T-cell (primary cell): ENCODE data around the gene UBAC2. TPM values are rescaled to one million over a fixed set of nuclear protein-coding genes. Genes with fewer than 3 reads are reported as not detected.
"Not testable (repeated sequence)": the region's sequence is repeated elsewhere in the genome, so short reads cannot be mapped to it uniquely, and the experiment has no call there.

Experiments used
- ATAC-seq, 4 experiments: fragments of 200-7000 bp in 3 of 4; fragments of 150-1000 bp in 1 of 4; cut with Tn5 transposase; replicated peaks in 1 of 4; 1 replicate in 3 of 4; 2 replicates in 1 of 4; pipeline ENCODE4 v1.10.0; 2021; ENCODE audit warnings: moderate library complexity in 3 of 4, mild to moderate bottlenecking in 2 of 4, moderate number of reproducible peaks in 1 of 4
- CTCF ChIA-PET, 2 donors: fragments of 300-600 bp; sonication (Branson Sonifier 250); formaldehyde crosslinking; loops; one replicate each; lab custom pipeline; 2022; ENCODE audit warnings: antibody characterized with exemption in 2 of 2; lab: Charles Lee
- POLR2A ChIA-PET, 2 donors: fragments of 300-600 bp; sonication (Branson Sonifier 250); formaldehyde crosslinking; loops; one replicate each; lab custom pipeline; 2022; ENCODE audit warnings: antibody characterized with exemption in 2 of 2; lab: Charles Lee
- DNase-seq, 35 experiments: peaks; one replicate each; pipeline versions ENCODE4 v3.0.0 to v3.0.0-alpha.2; 2013 to 2023
- H3K27ac ChIP-seq: one replicate; pipeline ENCODE4 v1.5.1; 2013; ENCODE audit warnings: low read length
- H3K27me3 ChIP-seq, 2 experiments: replicated peaks in 1 of 2; 1 replicate in 1 of 2; 2 replicates in 1 of 2; pipeline versions ENCODE4 v1.6.1 to v1.7.0; 2013; ENCODE audit warnings: low read length in 1 of 2, mixed read lengths in 1 of 2; ENCODE audit not compliant: control insufficient read depth in 2 of 2, insufficient read depth in 2 of 2; ENCODE audit errors: extremely low read depth in 1 of 2
- H3K36me3 ChIP-seq, 2 donors: 1 replicate in 1 of 2; 2 replicates in 1 of 2; pipeline versions ENCODE4 v1.6.1 to v1.7.0; 2013; ENCODE audit warnings: low read length in 1 of 2; ENCODE audit not compliant: control insufficient read depth in 2 of 2, insufficient read depth in 1 of 2; ENCODE audit errors: extremely low read depth in 1 of 2
- H3K4me1 ChIP-seq, 2 experiments: 1 replicate in 1 of 2; 2 replicates in 1 of 2; pipeline versions ENCODE4 v1.6.1 to v1.7.0; 2013; ENCODE audit warnings: low read length in 2 of 2, mixed read lengths in 1 of 2; ENCODE audit not compliant: insufficient read depth in 2 of 2, control insufficient read depth in 1 of 2; ENCODE audit errors: extremely low read depth in 1 of 2
- H3K4me3 ChIP-seq, 2 donors: 1 replicate in 1 of 2; 2 replicates in 1 of 2; pipeline versions ENCODE4 v1.5.1 to v1.7.0; 2013; ENCODE audit warnings: mild to moderate bottlenecking in 2 of 2, low read length in 1 of 2, moderate library complexity in 1 of 2; ENCODE audit not compliant: control insufficient read depth in 1 of 2; ENCODE audit errors: extremely low read depth in 1 of 2
- H3K9me3 ChIP-seq: 2 replicates; pipeline ENCODE4 v1.7.0; 2013
- H3K27ac Mint-ChIP-seq, 2 donors: one replicate each; pipeline ENCODE4 v1.8.0; 2020 to 2021; ENCODE audit warnings: mild to moderate bottlenecking in 2 of 2, mixed read lengths in 2 of 2
- H3K27me3 Mint-ChIP-seq, 2 donors: one replicate each; pipeline ENCODE4 v1.8.0; 2021 to 2022; ENCODE audit warnings: mixed read lengths in 2 of 2
- H3K36me3 Mint-ChIP-seq: one replicate; pipeline ENCODE4 v1.8.0; 2021; ENCODE audit warnings: mixed read lengths
- H3K4me1 Mint-ChIP-seq, 3 donors: one replicate each; pipeline ENCODE4 v1.8.0; 2020 to 2022; ENCODE audit warnings: mixed read lengths in 3 of 3, mild to moderate bottlenecking in 1 of 3
- H3K4me3 Mint-ChIP-seq, 3 donors: one replicate each; pipeline ENCODE4 v1.8.0; 2020 to 2022; ENCODE audit warnings: mild to moderate bottlenecking in 3 of 3, mixed read lengths in 3 of 3, moderate library complexity in 3 of 3
- H3K9me3 Mint-ChIP-seq, 3 donors: one replicate each; pipeline ENCODE4 v1.8.0; 2020 to 2022; ENCODE audit warnings: mixed read lengths in 3 of 3
- WGBS: methylation state at CpG from one replicate; pipeline ENCODE4 v1.1.5; 2013; ENCODE audit warnings: missing lambda C conversion rate; ENCODE audit not compliant: insufficient coverage; 5-methylcytosine and 5-hydroxymethylcytosine counted together
- total RNA-seq, 35 experiments: library from RNA in 6 of 35; stranded (reverse) in 6 of 35; fragments of 120-200 nt in 1 of 35; gene quantifications; one replicate each; pipeline versions ENCODE4 v1.2.1 to v1.2.4 and lab custom pipeline; 2013 to 2026

UBAC2 gene
- total RNA-seq, 5 donors from 2014 or later (not counting 1 experiment from before 2014, with no cell fraction given), result 83.3 to 99.3 (median 84.9) TPM

DNA sequence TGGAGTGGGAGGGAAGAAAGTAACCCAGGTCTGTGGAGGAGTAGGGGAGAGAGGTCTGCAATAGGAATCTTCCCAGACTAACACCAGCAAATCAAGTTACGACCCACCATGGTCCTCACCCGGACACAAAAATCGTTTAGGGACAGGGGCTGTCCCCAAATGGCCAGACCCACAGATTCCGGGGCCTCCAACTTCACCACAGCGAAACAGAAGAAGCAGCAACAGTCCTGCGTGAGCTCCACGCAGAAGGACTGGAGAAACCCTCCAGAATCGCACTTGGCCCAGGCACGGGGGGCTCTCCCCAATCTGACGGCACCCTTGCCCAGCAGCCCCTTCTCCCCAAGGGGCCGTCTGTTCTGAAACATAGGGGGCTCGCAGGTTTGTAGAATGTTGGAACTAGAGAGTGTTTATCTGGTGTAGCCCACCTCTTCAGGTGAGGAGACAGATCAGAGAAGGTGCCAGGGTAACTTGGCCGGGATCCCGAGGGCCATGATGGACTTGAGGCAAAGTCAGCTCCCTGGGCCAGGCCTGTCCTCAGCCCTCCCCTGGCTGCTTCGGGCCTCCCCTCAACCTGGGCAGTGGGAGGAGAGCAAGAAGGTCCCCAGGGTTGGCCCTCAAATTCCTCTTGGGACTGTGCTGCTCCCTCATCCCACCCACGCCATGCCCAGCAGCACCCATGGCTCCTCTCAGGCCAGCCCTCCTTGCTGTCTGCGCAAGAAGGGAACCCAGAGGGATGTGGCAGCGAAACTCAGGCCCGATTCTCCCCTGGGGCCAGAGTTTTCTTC, 189.1 kb downstream of the UBAC2 start:
- Mint-ChIP-seq H3K4me1 (peaks cover 53 to 55% (median 55%) of the 10 kb centered on the region in 3 donors), H3K4me3 (no peak overlapping the region)
- ATAC-seq, result no peak

DNA sequence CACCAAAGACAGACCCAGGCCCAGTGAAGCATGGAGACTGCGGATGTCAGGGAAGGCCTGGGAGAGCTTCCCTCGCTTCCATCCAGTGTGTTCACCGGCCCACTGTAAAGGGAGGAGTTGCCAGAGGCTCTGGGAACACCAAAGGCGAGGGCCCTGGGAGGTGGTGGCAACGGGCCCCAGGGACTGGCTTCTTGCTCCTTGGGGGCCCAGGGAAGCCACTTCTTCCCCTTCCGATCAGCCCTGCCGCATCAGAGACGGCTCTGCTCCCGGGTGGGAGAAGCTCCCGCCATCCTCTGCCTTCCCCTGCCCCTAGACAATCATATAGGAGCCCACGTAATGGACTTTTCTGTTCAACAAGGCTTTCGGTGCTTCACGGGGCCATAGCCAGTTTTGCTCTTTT, 189.9 kb downstream of the UBAC2 start:
- POLR2A ChIA-PET, result no interaction called here
- Histone ChIP-seq H3K4me3 (no peak overlapping the region), H3K36me3 (peaks cover 4 to 11% of the 10 kb centered on the region in 2 donors), H3K9me3 (no peaks in the 10 kb centered on the region), H3K27me3 (no peaks in the 10 kb centered on the region), H3K4me1 (peaks cover 25 to 44% of the 10 kb centered on the region in 2 experiments), H3K27ac (no peak overlapping the region)
- 98% methylated on average over 13 of the region's 13 CpGs for WGBS
- ATAC-seq, result no peak
- no peak for DNase-seq
- H3K27ac Mint-ChIP-seq, result peak overlapping the region in 1 of 2 donors; percentile 73
- H3K4me3 Mint-ChIP-seq, result no peak overlapping the region
- H3K4me1 Mint-ChIP-seq, result peaks cover 45 to 54% (median 48%) of the 10 kb centered on the region in 3 donors
- CTCF ChIA-PET, result no interaction called here
- peaks cover 20% of the 10 kb centered on the region for H3K36me3 Mint-ChIP-seq
- no peaks in the 10 kb centered on the region for H3K9me3 Mint-ChIP-seq
- no peaks in the 10 kb centered on the region for H3K27me3 Mint-ChIP-seq

More for the DNA sequence above, 189.1 kb downstream of the UBAC2 start:
- Histone ChIP-seq H3K4me1 (peaks cover 34 to 53% of the 10 kb centered on the region in 2 experiments), H3K9me3 (no peaks in the 10 kb centered on the region), H3K4me3 (no peak overlapping the region), H3K36me3 (peaks cover 0 to 14% of the 10 kb centered on the region in 2 donors), H3K27ac (no peak overlapping the region), H3K27me3 (no peaks in the 10 kb centered on the region)
- DNase-seq, result peak in 2 of 35 experiments; percentile 2 to 12
- H3K36me3 Mint-ChIP-seq, result peaks cover 25% of the 10 kb centered on the region
- no peaks in the 10 kb centered on the region for H3K9me3 Mint-ChIP-seq
- H3K27ac Mint-ChIP-seq, result peak overlapping the region; percentile 36 to 73
- CTCF ChIA-PET, result interaction anchor here (0.7 to 4.7 kb wide), 5 partner anchors 46 to 124 kb away, joined by 3 to 55 read pairs (median 44); no protein-coding TSS in a partner anchor
- POLR2A ChIA-PET, result interaction anchor here (0.7 to 1.6 kb wide), 4 partner anchors 16 to 205 kb away, joined by 3 to 5 read pairs (median 3); no protein-coding TSS in a partner anchor
- WGBS, result 93% methylated on average over 10 of the region's 19 CpGs
- H3K27me3 Mint-ChIP-seq, result no peaks in the 10 kb centered on the region

DNA sequence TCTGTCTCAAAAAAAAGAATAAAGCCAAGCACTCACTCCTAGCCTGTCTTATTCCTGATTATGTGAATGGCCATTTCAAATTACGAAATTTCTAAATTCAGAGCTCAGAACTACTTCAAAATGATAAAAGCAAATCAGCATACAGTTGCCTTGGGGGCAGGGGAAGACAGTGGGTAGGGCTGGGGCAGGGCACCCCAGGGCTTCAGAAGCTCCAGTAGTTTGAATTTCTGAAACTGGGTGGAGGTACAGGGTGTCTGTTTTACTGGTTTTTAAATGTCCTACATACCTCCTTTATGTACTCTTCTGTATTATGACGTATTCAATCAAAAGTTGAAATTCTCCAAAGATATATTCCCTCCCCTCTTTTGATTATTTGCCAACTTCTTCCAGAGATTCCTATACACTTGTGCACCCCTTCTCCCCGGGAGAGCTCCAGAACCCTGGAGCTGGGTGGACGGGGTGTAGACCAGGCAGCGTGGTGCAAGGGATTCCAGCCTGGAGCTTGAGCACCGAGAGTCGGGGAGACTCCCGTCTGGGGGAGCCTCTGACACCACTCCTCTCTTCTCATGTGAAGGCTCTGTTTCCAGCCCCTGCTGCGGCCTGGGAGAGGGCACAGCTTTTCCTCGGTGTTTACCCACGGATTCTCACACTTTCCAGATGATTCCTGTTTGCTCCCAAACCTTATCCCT, 191.3 kb downstream of the UBAC2 start:
- no peak overlapping the region for H3K27ac ChIP-seq
- no peak overlapping the region for H3K4me3 ChIP-seq
- H3K9me3 ChIP-seq, result no peaks in the 10 kb centered on the region
- peaks cover 11 to 30% of the 10 kb centered on the region in 2 experiments for H3K4me1 ChIP-seq
- Mint-ChIP-seq H3K36me3 (peaks cover 15% of the 10 kb centered on the region), H3K9me3 (no peaks in the 10 kb centered on the region), H3K4me3 (no peak overlapping the region), H3K4me1 (peaks cover 34 to 50% (median 38%) of the 10 kb centered on the region in 3 donors), H3K27ac (peak overlapping the region in 1 of 2 donors; percentile 34), H3K27me3 (no peaks in the 10 kb centered on the region)
- H3K36me3 ChIP-seq, result peaks cover 0 to 6% of the 10 kb centered on the region in 2 donors
- no peaks in the 10 kb centered on the region for H3K27me3 ChIP-seq
- CTCF ChIA-PET, result interaction anchor here (1.1 to 1.4 kb wide), 2 partner anchors 44 to 123 kb away, joined by 4 to 5 read pairs; no protein-coding TSS in a partner anchor
- ATAC-seq, result no peak
- 83% methylated on average over 6 of the region's 11 CpGs for WGBS
- POLR2A ChIA-PET, result interaction anchor here in 1 of 2 donors (0.6 to 0.7 kb wide), 3 partner anchors 13 to 126 kb away, joined by 3 to 4 read pairs (median 3); no protein-coding TSS in a partner anchor
- no peak for DNase-seq

DNA sequence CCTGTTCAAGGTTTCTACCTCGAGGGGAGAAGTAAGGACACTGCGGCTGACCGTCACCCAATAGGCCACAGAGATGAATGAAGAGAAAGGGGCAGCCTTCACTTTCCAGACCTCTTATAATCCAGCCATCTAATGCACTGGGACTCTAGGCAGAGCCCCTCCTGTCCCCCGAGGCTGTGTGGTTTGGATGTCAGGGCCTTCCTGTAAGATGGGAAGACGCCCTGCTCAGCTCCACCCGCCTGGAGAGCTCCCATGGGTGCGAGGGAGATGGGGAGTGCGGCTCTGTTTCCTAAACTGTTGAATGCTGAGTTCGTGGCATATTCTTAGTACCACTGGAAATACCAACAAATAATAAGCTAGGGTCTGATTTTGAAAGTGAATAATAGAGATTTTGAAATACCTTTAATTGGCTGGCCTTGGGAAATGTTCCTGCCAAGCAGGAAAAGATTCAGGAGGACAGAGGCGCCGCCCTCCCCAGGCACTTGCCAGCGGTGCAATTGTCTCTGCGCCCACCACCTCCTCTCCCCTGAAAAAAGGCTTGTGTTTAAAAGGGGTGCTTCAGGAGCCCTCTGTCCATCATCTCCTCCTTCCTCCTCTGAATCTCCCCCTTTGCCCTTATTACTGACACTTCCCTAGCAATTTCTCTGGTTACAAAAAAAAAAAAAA, 191.9 kb downstream of the UBAC2 start:
- Mint-ChIP-seq H3K36me3 (peaks cover 11% of the 10 kb centered on the region), H3K27me3 (no peaks in the 10 kb centered on the region), H3K4me1 (peaks cover 30 to 43% (median 31%) of the 10 kb centered on the region in 3 donors), H3K9me3 (no peaks in the 10 kb centered on the region), H3K27ac (peak overlapping the region in 1 of 2 donors; percentile 55), H3K4me3 (no peak overlapping the region)
- Histone ChIP-seq H3K27ac (no peak overlapping the region), H3K9me3 (no peaks in the 10 kb centered on the region), H3K27me3 (no peaks in the 10 kb centered on the region), H3K4me1 (peaks cover 6 to 24% of the 10 kb centered on the region in 2 experiments), H3K4me3 (no peak overlapping the region), H3K36me3 (peaks cover 0 to 7% of the 10 kb centered on the region in 2 donors)
- ChIA-PET POLR2A (interaction anchor here in 1 of 2 donors (0.6 kb wide), 1 partner anchor 58 kb away, joined by 4 read pairs; no protein-coding TSS in a partner anchor), CTCF (interaction anchor here (0.7 to 1.4 kb wide), 3 partner anchors 34 to 123 kb away, joined by 4 to 5 read pairs (median 4); no protein-coding TSS in a partner anchor)
- DNase-seq (no peak), ATAC-seq (no peak)
- WGBS, result no CpG with 5 or more reads among the region's 13 CpGs

DNA sequence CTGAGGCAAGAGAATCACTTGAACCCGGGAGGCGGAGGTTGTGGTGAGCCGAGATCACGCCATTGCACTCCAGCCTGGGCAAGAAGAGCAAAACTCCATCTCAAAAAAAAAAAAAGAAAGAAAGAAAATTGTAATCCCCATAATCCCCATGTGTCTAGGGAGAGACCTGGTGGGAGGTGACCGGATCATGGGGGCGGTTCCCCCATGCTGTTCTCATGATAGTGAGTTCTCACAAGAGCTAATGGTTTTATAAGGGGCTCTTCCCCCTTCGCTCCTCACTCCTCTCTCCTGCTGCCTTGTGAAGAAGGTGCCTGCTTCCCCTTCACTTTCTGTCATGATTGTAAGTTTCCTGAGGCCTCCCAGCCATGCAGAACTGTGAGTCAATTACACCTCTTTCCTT, 192.7 kb downstream of the UBAC2 start:
- ATAC-seq, H3K9me3 ChIP-seq, DNase-seq, H3K36me3 Mint-ChIP-seq, H3K4me3 ChIP-seq, H3K27me3 ChIP-seq, H3K9me3 Mint-ChIP-seq, H3K4me3 Mint-ChIP-seq, H3K36me3 ChIP-seq, H3K27me3 Mint-ChIP-seq, POLR2A ChIA-PET, H3K27ac ChIP-seq: not testable (repeated sequence)
- CTCF ChIA-PET, result interaction anchor here in 1 of 2 donors (0.7 kb wide), 1 partner anchor 34 kb away, joined by 4 read pairs; no protein-coding TSS in a partner anchor
- peak overlapping the region; percentile 1 to 11 for H3K27ac Mint-ChIP-seq
- no CpG with 5 or more reads among the region's 7 CpGs for WGBS
- H3K4me1 ChIP-seq, result peaks cover 0 to 18% of the 10 kb centered on the region in 2 experiments
- H3K4me1 Mint-ChIP-seq, result peaks cover 23 to 37% (median 25%) of the 10 kb centered on the region in 3 donors
